HG03460 (cell line): ENCODE data around the gene IGSF9B.
"Not testable (repeated sequence)": the region's sequence is repeated elsewhere in the genome, so short reads cannot be mapped to it uniquely, and the experiment has no call there.

Source experiments
- ATAC-seq: cut with Tn5 transposase; IDR thresholded peaks from one replicate; pipeline ENCODE4 v1.9.1; 2021; ENCODE audit not compliant: unreplicated experiment

IGSF9B gene, protein sequence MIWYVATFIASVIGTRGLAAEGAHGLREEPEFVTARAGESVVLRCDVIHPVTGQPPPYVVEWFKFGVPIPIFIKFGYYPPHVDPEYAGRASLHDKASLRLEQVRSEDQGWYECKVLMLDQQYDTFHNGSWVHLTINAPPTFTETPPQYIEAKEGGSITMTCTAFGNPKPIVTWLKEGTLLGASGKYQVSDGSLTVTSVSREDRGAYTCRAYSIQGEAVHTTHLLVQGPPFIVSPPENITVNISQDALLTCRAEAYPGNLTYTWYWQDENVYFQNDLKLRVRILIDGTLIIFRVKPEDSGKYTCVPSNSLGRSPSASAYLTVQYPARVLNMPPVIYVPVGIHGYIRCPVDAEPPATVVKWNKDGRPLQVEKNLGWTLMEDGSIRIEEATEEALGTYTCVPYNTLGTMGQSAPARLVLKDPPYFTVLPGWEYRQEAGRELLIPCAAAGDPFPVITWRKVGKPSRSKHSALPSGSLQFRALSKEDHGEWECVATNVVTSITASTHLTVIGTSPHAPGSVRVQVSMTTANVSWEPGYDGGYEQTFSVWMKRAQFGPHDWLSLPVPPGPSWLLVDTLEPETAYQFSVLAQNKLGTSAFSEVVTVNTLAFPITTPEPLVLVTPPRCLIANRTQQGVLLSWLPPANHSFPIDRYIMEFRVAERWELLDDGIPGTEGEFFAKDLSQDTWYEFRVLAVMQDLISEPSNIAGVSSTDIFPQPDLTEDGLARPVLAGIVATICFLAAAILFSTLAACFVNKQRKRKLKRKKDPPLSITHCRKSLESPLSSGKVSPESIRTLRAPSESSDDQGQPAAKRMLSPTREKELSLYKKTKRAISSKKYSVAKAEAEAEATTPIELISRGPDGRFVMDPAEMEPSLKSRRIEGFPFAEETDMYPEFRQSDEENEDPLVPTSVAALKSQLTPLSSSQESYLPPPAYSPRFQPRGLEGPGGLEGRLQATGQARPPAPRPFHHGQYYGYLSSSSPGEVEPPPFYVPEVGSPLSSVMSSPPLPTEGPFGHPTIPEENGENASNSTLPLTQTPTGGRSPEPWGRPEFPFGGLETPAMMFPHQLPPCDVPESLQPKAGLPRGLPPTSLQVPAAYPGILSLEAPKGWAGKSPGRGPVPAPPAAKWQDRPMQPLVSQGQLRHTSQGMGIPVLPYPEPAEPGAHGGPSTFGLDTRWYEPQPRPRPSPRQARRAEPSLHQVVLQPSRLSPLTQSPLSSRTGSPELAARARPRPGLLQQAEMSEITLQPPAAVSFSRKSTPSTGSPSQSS (N-terminal part only)

DNA sequence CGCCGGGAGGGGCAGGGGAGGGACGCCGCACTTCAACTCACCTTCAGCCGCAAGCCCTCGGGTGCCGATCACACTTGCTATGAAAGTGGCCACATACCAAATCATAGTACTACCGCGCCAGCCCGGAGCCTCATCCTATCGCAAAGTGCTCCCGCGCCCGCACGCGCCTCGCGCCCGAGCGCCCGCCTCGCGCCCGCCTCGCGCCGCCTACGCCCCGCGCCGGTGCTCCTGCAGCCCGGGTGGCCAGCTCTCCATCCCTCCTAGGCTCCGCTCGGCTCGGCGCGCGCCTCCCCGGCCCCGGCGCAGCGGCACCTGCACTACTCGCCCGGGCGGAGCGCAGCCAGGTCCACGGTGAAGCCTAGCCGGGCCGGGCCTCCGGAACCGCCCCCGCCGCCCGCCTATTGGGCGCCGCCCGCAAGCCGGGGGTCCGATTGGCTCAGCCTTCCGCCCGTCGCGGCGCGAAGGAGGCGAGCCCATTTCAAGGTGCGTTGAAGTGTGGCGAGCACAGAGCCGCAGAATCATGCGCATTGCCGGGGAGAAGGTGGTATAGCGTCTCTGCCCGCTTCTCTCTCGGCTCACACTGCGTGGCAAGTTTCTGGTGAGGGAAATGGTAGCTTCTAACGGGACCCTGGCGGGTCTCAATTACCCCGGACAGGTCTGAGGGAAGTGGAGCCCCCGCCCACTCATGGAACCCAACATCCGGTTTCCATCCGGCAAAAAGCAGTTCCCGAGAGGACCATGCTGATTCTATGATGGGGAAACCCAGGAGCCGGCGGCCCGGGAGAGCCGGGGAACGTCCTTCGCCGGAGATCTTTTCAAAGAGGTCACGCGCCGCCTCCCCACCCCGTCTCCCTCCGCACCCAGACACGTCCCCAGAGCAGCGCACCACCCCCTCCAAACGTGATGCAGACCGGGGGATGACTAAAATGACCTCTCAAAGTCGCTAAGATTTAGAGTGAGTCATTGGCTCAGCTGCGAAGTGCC, at the start of gene IGSF9B:
Gene IGSF9B (minus strand): TSS at position 319 of the 984 bp plus-strand sequence. CDS start 214 bp downstream, at position 105.
- peak; percentile 98 for ATAC-seq

DNA sequence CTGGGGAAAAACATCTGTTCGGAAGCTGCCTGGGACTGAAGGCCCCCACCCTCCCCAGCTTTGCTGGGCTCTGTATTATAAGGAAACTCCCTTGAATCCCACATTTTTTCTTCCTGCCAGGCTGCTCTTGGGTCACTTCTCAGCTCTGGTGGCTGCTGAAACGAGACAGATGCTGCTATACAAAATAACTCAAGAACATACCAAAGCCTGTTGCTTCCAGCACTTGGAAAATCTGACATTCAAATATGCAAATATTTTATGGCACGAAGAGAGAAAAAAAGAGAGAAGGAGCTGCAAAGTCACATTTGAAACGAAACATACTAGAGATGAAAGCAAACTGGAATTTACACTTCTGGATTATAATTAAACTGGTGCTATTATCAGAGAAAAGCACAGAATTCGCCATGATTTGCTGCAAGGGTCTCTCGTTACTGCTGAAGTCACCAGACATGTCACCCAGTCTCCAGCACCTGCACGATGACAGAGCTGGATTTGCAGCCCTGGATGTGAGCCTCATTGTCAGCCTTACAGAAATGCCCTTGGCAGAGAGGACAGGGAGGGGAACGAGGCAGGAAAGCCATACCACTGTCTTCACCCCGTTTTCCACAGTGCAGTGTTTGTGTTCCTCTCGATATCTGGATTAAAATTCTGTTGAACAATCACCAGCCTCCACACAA, 47.9 kb upstream of the IGSF9B start:
- no peak for ATAC-seq

DNA sequence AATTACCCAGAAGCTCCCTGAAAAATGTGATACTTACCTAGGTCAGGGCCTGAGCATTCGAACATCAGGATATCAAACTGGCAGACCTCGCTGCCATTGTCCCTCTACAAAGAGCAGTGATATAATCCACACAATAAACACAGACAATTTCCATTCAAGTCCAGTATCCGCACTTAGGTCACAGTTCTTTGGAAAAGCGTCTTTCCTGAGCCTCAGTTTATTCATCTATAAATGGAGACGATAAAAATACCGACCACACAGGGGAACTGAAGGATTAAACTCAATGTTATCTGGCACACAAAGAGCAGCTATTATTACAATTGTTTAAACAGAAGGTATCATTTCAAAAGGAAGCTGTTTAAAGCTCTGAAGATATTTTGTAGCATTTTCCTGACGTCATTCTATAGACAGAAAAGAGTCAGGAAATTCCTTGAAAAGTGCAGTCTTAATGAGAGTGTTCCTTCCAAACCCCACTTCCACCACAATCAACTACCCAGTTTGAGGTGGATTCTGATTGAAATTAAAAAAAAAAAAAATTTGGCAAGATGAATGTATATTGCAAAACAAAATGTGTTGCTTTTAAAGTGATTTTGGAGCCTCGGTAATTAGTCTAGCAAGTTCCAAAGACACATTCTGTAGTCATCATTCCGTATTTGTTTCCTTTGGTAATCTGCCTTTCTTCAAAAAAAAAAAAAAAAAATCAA, 47.2 kb upstream of the IGSF9B start:
- no peak for ATAC-seq

DNA sequence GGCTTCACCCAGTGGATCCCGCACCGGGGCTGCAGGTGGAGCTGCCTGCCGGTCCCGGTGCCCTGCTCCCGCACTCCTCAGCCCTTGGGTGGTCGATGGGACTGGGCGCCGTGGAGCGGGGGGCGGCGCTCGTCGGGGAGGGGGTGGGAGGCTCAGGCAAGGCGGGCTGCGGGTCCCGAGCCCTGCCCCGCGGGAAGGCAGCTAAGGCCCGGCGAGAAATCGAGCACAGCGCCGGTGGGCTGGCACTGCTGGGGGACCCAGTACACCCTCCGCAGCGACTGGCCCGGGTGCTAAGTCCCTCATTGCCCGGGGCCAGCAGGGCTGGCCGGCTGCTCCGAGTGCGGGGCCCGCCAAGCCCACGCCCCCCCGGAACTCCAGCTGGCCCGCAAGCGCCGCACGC, 46.1 kb upstream of the IGSF9B start:
- ATAC-seq, result not testable (repeated sequence)

DNA sequence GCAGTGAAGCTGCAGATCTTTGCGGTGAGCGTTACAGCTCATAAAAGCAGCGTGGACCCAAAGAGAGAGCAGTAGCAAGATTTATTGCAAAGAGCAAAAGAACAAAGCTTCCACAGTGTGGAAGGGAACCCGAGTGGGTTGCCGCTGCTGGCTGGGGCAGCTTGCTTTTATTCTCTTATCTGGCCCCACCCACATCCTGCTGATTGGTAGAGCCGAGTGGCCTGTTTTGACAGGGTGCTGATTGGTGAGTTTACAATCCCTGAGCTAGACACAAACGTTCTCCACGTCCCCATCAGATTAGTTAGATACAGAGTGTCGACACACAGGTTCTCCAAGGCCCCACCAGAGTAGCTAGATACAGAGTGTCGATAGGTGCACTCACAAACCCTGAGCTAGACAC, 45.6 kb upstream of the IGSF9B start:
- ATAC-seq, result not testable (repeated sequence)

DNA sequence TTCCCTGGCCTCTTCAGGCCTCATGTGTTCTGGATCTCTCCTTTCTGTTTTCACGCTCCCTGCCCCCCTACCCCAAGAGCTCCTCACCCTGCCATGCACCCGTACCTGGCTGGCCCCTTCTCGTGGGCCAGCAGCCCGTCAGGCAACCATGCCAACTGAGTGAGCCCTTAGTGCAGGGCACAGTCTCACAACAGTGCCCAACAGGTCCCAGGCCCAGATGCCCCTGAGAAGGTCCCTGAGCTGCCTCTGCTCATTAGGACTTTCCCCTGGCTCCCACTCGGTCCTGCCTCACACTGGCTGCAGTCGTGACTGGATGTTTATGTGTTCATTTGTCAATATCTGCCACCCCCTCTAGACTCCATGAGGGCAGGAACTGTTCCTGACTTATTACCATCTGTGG, 44.8 kb upstream of the IGSF9B start:
- no peak for ATAC-seq

DNA sequence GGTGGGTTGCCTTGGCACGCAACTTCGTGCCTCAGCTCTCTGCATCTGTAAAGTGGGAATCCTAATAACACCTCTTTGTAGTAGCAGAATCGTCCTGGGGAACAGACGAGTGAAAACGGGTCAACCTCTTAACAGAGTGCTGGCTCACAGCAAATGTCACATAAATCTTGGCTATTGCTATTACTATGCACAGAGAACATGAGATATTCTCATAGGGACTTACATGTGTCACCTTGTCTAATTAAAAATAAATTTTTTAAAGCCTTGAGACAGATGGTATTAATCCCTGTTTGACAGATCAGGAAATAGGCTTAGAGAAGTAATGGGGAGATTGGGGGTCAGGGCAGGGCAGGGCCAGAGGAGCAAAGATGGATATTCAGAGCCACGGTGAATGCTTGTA, 44.3 kb upstream of the IGSF9B start:
- ATAC-seq, result no peak

DNA sequence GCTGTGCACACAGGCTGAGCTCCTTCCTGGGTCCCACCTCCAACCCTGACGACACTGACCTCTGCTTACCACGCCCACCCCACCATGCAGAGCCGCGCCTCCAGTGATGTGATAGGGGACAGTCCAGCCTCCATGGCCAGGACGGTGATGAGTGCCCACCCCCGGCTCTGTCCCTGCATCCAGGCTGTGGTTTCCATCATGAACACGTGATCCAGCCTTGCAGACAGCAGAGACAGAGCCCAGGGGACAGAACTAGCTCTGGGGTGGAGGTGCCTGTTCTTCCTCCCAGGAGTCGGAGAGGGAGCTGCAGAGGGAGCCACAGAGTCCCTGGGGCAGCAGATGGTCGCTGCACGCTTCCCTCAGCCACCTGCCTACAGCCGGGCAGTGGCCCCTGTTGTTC, 42.6 kb upstream of the IGSF9B start:
- ATAC-seq, result no peak

DNA sequence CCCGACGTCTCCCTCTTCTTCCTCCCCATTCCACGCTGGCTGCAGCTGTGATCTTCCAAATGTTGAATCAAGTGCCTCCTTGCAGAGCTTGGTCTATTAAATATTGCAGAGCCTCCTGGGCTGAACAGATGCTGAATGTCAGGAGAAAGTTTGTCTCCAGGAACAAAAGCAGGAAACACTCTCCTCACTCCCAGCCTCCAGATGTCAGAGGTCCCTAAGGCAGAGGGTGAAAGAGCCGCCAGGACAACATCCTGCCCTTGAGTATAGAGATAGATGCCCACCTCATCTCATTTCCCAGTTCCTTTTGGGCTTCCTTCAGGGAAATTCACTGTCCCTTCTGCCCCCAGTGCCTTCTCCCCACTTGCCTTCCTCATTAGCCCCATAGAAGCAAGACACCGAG, 40.8 kb upstream of the IGSF9B start:
- ATAC-seq, result no peak

DNA sequence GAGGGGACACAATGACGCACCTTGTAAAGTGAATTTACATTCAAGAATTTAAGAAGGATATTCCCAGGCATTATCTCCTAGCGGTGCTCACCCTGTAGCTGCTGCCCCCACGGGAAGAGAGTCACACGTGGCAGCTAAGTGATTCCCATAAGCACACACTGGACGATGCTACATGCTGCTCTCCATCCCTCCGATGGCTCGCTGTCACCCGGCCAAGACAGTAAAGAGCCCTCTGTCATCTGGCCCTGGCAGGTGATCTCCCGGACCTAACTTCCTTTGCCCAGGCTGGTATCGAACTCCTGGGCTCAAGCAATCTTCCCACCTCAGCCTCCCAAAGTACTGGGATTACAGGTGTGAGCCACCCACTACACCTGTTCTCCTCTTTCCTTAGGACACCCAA, 39.9 kb upstream of the IGSF9B start:
- no peak for ATAC-seq

DNA sequence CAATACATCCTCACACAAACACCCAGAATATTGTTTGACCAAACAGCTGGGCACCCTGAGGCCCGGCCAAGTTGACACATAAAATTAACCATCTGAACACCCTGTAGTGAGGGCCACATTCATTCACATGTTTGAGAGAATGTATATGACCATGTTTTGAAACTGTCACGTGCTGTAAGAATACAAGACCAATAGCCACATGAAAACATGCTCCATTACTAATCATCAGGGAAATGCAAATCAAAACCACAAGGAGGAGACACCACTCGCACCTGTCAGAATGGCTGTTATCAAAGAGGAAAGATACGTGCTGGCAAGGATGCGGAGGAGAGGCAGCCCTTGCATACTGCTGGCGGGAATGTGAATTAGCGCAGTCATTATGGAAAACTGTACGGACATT, 38.3 kb upstream of the IGSF9B start:
- no peak for ATAC-seq

DNA sequence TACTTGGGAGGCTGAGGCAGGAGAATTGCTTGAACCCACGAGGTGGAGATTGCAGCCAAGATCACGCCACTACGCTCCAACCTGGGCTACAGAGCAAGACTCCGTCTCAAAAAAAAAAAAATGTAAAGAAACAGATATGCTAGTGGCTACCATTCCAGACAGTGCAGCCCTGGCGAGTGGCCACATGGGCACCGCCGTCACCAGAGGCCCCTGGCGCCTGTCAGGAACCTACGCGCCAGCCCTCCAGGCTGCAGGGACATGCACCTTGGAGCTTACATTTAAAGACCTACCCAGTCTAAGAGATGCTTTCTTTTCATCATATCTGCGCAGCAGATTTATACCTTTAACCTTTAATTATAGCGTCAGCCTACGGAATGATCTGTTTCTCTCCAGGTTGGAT, 37.2 kb upstream of the IGSF9B start:
- no peak for ATAC-seq

DNA sequence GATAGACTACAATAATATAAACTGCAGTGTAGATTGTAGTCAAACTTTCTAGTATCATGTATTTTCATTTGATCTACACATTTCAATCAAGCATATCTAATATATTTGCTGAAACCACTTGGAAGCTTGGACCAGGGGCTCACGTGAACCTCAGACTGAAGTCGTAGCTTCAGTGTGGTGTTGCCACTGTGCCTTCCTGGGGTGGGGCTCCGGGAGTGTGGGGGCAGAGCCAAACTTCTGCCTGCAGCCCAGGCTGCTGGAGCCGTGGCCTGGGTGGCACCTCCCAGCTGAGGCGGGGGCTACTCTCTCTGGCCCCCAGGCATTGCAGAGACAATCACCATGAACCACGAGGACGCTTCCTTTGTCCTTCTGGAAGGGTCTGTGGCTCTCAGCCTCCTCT, 36.3 kb upstream of the IGSF9B start:
- no peak for ATAC-seq

DNA sequence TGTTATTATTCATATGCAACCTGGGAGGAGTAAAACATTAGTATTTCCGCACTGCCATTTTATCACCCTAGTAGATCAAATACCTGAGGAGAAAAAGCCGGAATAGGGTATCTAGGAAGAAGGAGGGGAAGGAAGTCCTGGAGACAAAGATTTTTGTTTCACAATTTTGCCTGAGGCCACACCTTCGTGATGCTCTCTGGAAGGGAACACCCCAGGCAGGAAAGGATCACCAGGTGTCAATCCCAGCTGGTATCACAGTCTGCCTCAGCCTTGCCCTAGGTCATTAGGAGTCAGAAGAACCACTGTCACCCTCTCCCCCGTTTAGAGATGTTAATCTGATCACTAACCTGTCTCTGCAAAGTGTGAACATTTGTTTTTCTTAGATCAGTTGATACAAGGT, 35.4 kb upstream of the IGSF9B start:
- ATAC-seq, result no peak

DNA sequence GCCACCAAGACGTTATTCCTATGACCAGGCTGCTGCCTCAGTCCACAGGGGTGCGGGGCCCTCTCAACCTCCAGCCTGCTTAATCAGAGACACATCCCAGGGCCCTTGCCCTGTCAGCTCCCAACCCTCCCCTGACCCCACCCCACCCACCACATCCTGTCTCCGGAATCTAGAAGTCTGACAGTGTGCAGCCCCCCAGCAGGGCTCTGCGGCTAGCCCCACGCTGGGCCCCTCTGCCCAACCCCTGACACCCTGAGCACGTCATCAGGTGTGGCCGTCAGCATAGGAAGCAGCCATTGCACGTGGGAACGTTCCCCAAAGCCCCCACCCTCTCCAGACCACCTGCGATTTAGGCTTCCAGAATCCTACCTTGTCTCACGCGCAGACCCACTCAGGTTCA, 34.3 kb upstream of the IGSF9B start:
- no peak for ATAC-seq

DNA sequence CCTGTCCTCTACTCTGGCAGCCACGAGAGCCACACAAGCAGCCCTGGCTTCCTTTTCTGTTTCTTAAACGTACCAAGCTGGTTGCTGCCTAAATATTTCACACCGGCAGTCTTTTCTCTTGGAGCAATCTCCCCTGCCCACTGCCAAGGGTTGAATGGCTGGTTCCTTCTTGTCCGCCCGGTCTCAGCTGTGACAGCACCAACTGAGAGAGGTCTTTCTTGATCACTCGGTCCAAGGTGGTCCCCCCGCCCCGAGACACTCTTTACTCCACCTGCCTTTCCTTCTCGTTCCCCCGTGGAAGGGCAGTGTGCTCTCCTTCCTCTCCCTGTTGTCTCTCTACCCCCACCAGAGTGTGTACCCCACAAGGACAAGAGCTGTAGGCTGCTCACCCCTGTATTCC, 33.7 kb upstream of the IGSF9B start:
- ATAC-seq, result no peak

DNA sequence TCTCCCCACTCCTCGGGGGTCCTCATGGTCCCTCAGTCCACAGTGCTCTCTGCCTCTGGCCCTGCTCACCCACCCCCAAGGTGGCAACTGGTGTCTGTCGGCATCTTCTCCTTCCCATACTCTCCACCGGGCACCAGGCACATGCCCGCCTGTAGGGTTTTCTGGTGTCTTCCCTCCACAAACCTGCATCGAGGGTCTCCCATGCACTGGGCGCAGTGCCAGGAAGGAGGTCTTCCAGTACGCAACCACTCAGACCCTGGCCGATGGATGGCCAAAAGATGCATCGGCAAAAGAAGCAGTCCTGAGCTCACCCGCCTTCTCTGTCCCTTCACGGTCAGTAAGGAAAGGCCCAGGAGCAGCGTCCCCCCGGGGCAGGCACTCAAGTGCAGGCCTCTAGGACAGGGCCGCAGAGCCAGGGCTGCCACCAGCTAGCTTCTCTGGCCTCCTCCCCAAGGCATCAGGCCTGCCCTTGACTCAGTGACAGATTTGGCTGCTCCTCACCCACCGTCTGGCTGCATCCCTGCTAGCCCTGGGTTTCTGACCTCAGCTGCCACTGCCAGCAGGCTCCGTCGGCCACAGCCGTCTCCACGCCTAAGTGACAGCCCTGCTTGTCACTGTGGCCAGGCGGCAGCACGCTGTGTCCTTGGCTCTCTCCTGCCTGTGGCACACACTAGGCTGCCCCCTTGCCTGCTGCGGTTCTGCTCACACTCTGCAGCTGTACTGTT, 32.1 kb upstream of the IGSF9B start:
- no peak for ATAC-seq

DNA sequence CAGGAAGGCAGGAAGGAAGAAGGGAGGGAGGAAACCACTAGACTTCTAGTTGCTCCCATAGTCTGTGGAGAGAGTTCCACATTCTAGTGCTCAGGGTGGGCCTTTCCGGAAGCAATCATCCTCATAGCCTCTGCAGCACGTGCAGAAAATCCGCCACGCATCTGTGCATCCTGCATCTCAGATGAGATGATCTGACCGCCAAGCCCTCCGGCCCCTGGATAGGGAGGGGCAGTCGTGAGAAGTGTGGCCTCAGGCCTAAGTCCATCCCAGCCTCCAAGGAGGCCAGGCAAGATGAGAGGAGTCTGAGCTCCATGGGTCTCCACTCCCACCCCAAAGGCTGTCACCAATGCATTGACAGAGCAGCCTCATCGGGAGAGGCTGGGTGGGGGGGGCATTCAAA, 30.4 kb upstream of the IGSF9B start:
- ATAC-seq, result no peak
